HepG2 (cell line): ENCODE measurements around the gene AAMP. TPM values are rescaled to one million over a fixed set of nuclear protein-coding genes. Genes with fewer than 3 reads are reported as not detected.

Experiments
- ATAC-seq: fragments of 200-7000 bp; cut with Tn5 transposase; 3 replicates; pipeline ENCODE4 v1.9.1; 2020; ENCODE audit warnings: mild to moderate bottlenecking, moderate library complexity
- BruUV-seq: library from RNA; stranded (reverse); fragments of 400-500 nt; replicated peaks from 2 replicates; lab custom pipeline; 2021; lab: Mats Ljungman, UMichigan
- CTCF ChIA-PET: fragments of 300-600 bp; formaldehyde crosslinking; extraction: SDS; loops from one replicate; lab custom pipeline; 2021; ENCODE audit warnings: low total read pairs, inconsistent platforms, low intra/inter-chr PET ratio; lab: Yijun Ruan, JAX
- POLR2A ChIA-PET: fragments of 350-600 bp; sonication (Branson Sonifier 250); formaldehyde crosslinking; loops from one replicate; lab custom pipeline; 2020; ENCODE audit warnings: antibody characterized with exemption, inconsistent platforms; lab: Yijun Ruan, JAX
- DNase-seq: peaks from one replicate; pipeline ENCODE4 v3.0.0-alpha.2; 2015; ENCODE audit warnings: low spot score
- FAIRE-seq: peaks from 3 replicates; lab custom pipeline; 2011; peaks lifted over from hg19 to GRCh38; lab: Jason Lieb, UNC
- H2AFZ ChIP-seq: one replicate; pipeline ENCODE4 v1.6.1; 2011; ENCODE audit warnings: low read length, inconsistent platforms
- H3K27ac ChIP-seq: fragments of 300-600 bp; 3 replicates; pipeline ENCODE4 v1.8.0; 2011; ENCODE audit warnings: mixed run types, mild to moderate bottlenecking, mixed read lengths, low read length, inconsistent platforms; ENCODE audit not compliant: insufficient read depth; ENCODE audit errors: extremely low read length
- H3K27me3 ChIP-seq, 2 experiments: fragments of 200-600 bp in 1 of 2; 2 replicates in 1 of 2; 3 replicates in 1 of 2; pipeline versions ENCODE4 v1.6.0 to v1.8.0; 2011; ENCODE audit warnings: low read length in 2 of 2, mild to moderate bottlenecking in 2 of 2, moderate library complexity in 2 of 2, inconsistent platforms in 1 of 2; ENCODE audit not compliant: insufficient read depth in 2 of 2, control insufficient read depth in 1 of 2
- H3K36me3 ChIP-seq, 2 experiments: fragments of 200-600 bp in 1 of 2; replicated peaks in 1 of 2; 2 replicates in 1 of 2; 3 replicates in 1 of 2; pipeline versions ENCODE4 v1.5.1 to v1.8.0; 2011; ENCODE audit warnings: low read length in 2 of 2, inconsistent platforms in 1 of 2; ENCODE audit not compliant: insufficient read depth in 2 of 2, control insufficient read depth in 1 of 2
- H3K4me1 ChIP-seq: 2 replicates; pipeline ENCODE4 v1.5.1; 2012; ENCODE audit warnings: low read length, inconsistent platforms; ENCODE audit not compliant: insufficient read depth
- H3K4me2 ChIP-seq: 2 replicates; pipeline ENCODE4 v1.6.0; 2011; ENCODE audit warnings: low read depth, low read length, inconsistent platforms
- H3K4me3 ChIP-seq, 3 experiments: fragments of 200-600 bp in 1 of 3; sonication (generic), shearing (Covaris generic) in 1 of 3; replicated peaks in 1 of 3; 2 replicates each; pipeline ENCODE4 v1.5.1; 2011 to 2016; ENCODE audit warnings: low read length in 3 of 3, inconsistent platforms in 2 of 3, low read depth in 2 of 3, mild to moderate bottlenecking in 2 of 3, control low read depth in 1 of 3, mixed read lengths in 1 of 3; ENCODE audit not compliant: insufficient read depth in 1 of 3
- H3K79me2 ChIP-seq: one replicate; pipeline ENCODE4 v1.6.1; 2011; ENCODE audit warnings: low read length, inconsistent platforms; ENCODE audit not compliant: insufficient read depth
- H3K9ac ChIP-seq: 2 replicates; pipeline ENCODE4 v1.6.0; 2011; ENCODE audit warnings: mild to moderate bottlenecking, low read depth, low read length, inconsistent platforms; ENCODE audit not compliant: insufficient read depth
- H3K9me3 ChIP-seq: 2 replicates; pipeline ENCODE4 v1.5.1; 2012; ENCODE audit warnings: mild to moderate bottlenecking, low read length
- H4K20me1 ChIP-seq: 2 replicates; pipeline ENCODE4 v1.6.0; 2011; ENCODE audit warnings: inconsistent platforms, mild to moderate bottlenecking, low read length, moderate library complexity; ENCODE audit not compliant: insufficient read depth
- ATF3 ChIP-seq: sonication (generic); formaldehyde crosslinking; IDR thresholded peaks from 2 replicates; pipeline ENCODE4 v1.4.0; 2020; ENCODE audit warnings: missing genetic modification reagents
- ATF6 ChIP-seq: sonication (generic); formaldehyde crosslinking; conservative IDR thresholded peaks from 2 replicates; pipeline ENCODE4 v1.4.0; 2020; ENCODE audit warnings: missing genetic modification reagents
- EZH2 ChIP-seq: conservative IDR thresholded peaks from 2 replicates; pipeline ENCODE4 v1.6.1; 2012; ENCODE audit warnings: mild to moderate bottlenecking, low read depth, low read length, moderate library complexity
- HDAC2 ChIP-seq: sonication (generic); formaldehyde crosslinking; IDR thresholded peaks from 2 replicates; pipeline ENCODE4 v1.4.0; 2020; ENCODE audit warnings: missing genetic modification reagents
- HIC2 ChIP-seq: sonication (generic); formaldehyde crosslinking; IDR thresholded peaks from 2 replicates; pipeline ENCODE4 v1.9.0; 2022; ENCODE audit warnings: low read depth, missing genetic modification reagents
- JUND ChIP-seq: sonication (generic); formaldehyde crosslinking; IDR thresholded peaks from 2 replicates; pipeline ENCODE4 v1.8.0; 2022; ENCODE audit warnings: mild to moderate bottlenecking, missing genetic modification reagents
- MEIS1 ChIP-seq: sonication (generic); formaldehyde crosslinking; IDR thresholded peaks from 2 replicates; pipeline ENCODE4 v1.9.0; 2021; ENCODE audit warnings: mild to moderate bottlenecking, missing genetic modification reagents, moderate library complexity, borderline replicate concordance
- MYPOP ChIP-seq: sonication (generic); formaldehyde crosslinking; IDR thresholded peaks from 2 replicates; pipeline ENCODE4 v1.8.1; 2023; ENCODE audit warnings: mild to moderate bottlenecking, moderate library complexity, missing genetic modification reagents
- NFYB ChIP-seq: sonication (generic); formaldehyde crosslinking; IDR thresholded peaks from 2 replicates; pipeline ENCODE4 v1.4.0; 2020; ENCODE audit warnings: missing genetic modification reagents
- TAF1 ChIP-seq: sonication (generic); formaldehyde crosslinking; IDR thresholded peaks from 2 replicates; pipeline ENCODE4 v1.4.0; 2020; ENCODE audit warnings: missing genetic modification reagents
- THAP7 ChIP-seq: sonication (generic); formaldehyde crosslinking; IDR thresholded peaks from 2 replicates; pipeline ENCODE4 v1.8.1; 2023; ENCODE audit warnings: mild to moderate bottlenecking, missing genetic modification reagents
- ZBTB3 ChIP-seq: sonication (generic); formaldehyde crosslinking; IDR thresholded peaks from 2 replicates; pipeline ENCODE4 v1.4.0; 2020; ENCODE audit warnings: low read depth, mild to moderate bottlenecking, moderate library complexity, missing genetic modification reagents, borderline replicate concordance
- ZNF101 ChIP-seq: sonication (generic); formaldehyde crosslinking; IDR thresholded peaks from 2 replicates; pipeline ENCODE4 v1.4.0; 2020; ENCODE audit warnings: mild to moderate bottlenecking, low read depth, missing genetic modification reagents, borderline replicate concordance
- ZNF12 ChIP-seq: sonication (generic); formaldehyde crosslinking; IDR thresholded peaks from 2 replicates; pipeline ENCODE4 v1.5.0; 2020; ENCODE audit warnings: missing genetic modification reagents
- ZNF24 ChIP-seq: fragments of 450-650 bp; IDR thresholded peaks from 2 replicates; pipeline ENCODE4 v1.6.1; 2017; ENCODE audit warnings: antibody characterized with exemption, mild to moderate bottlenecking
- ZNF800 ChIP-seq: sonication (generic); formaldehyde crosslinking; IDR thresholded peaks from 2 replicates; pipeline ENCODE4 v1.4.0; 2020; ENCODE audit warnings: missing genetic modification reagents
- WGBS: methylation state at CpG from one replicate; pipeline ENCODE4 v1.1.6; 2017; ENCODE audit warnings: low lambda C conversion rate; 5-methylcytosine and 5-hydroxymethylcytosine counted together
- in situ Hi-C: cut with HindIII; loops from 2 replicates; pipeline ENCODE4 v1.10.0; 2017; ENCODE audit warnings: low pct_unique_long_range_greater_than_20kb; ENCODE audit not compliant: extremely low pct_ligation_motif_present
- intact Hi-C: fragments of 100-400 bp; cut with micrococcal nuclease; formaldehyde crosslinking; loops from one replicate; pipeline ENCODE4 v1.10.0; 2022; ENCODE audit not compliant: unreplicated experiment
- polyA plus RNA-seq, 8 experiments: library from polyadenylated mRNA; depleted of rRNA in 3 of 8; stranded (reverse) in 7 of 8; unstranded in 1 of 8; fragments of >200 nt; fragmentation: Illumina TruSeq in 4 of 8; extraction: Trizol in 4 of 8; gene quantifications; 2 replicates each; pipeline versions ENCODE4 v1.2.1 to v1.2.3, GENCODE V29; 2011 to 2016; ENCODE audit warnings: low read depth in 4 of 8, missing spikeins in 1 of 8, mixed read lengths in 1 of 8; ENCODE audit not compliant: insufficient read depth in 1 of 8
- total RNA-seq, 5 experiments: library from RNA; depleted of rRNA; stranded (reverse); fragments of >200 nt; fragmentation: Illumina TruSeq; extraction: Trizol; gene quantifications; 2 replicates each; pipeline ENCODE4 v1.2.3, GENCODE V29; 2016; ENCODE audit warnings: low read depth in 1 of 5

AAMP gene
- total and polyA plus RNA-seq, 2 of the 13 experiments (the other 11 are each of a cell fraction or from before 2014, with no cell fraction given), result 110 to 186 TPM

- ATAC-seq, result no peak
- H3K4me1 ChIP-seq, result peaks cover 44% of the 10 kb centered on the region
- WGBS, result 86% methylated on average over 3 of the region's 3 CpGs
Measured at GRCh38 chr2:218229239-218229638, 40.7 kb downstream of the AAMP start.

More at GRCh38 chr2:218229239-218229638, 40.7 kb downstream of the AAMP start:
- Histone ChIP-seq H3K36me3 (peaks cover 26 to 88% of the 10 kb centered on the region in 2 experiments), H3K79me2 (peaks cover 10% of the 10 kb centered on the region), H3K4me3 (no peak overlapping the region), H3K9me3 (no peaks in the 10 kb centered on the region), H2AFZ (no peak overlapping the region), H3K27ac (peak overlapping the region; percentile 4), H3K4me2 (no peak overlapping the region), H4K20me1 (no peaks in the 10 kb centered on the region), H3K27me3 (no peaks in the 10 kb centered on the region)
- BruUV-seq, result no TSS peak
- POLR2A ChIA-PET, result interaction anchor here (1.1 kb wide), 2 partner anchors 11 to 13 kb away, joined by 3 to 4 read pairs; no protein-coding TSS in a partner anchor
- FAIRE-seq (no peak), DNase-seq (no peak)
- in situ Hi-C loops, result no loop called here
- TF ChIP-seq JUND (CRISPR knock-in tag), result no peak
- no peak for TF ChIP-seq ZNF800 (CRISPR knock-in tag)
- no peak for TF ChIP-seq ATF6 (CRISPR knock-in tag)
- no peak for TF ChIP-seq ATF3
- no peak for TF ChIP-seq ZNF101 (CRISPR knock-in tag)
- TF ChIP-seq HDAC2 (CRISPR knock-in tag), result no peak
- TF ChIP-seq THAP7, result no peak
- TF ChIP-seq MEIS1 (CRISPR knock-in tag), result no peak
- no peak for TF ChIP-seq ZNF12 (CRISPR knock-in tag)
- no peak for TF ChIP-seq ZNF24
- no peak for TF ChIP-seq MYPOP
- TF ChIP-seq HIC2 (CRISPR knock-in tag), result no peak
- TF ChIP-seq NFYB, result no peak
- no peak for TF ChIP-seq TAF1
- TF ChIP-seq EZH2, result no peak
- TF ChIP-seq ZBTB3, result no peak
- TF ChIP-seq, all 625 proteins: peak for 0
- H3K9ac ChIP-seq, result no peak overlapping the region
- CTCF ChIA-PET, result no interaction called here
- intact Hi-C loops, result no loop called here
